GM21786 (cell line): ENCODE measurements around the gene MAP4K4.
"Not testable (repeated sequence)": the region's sequence is repeated elsewhere in the genome, so short reads cannot be mapped to it uniquely, and the experiment has no call there.

Source experiments
- ATAC-seq: cut with Tn5 transposase; IDR thresholded peaks from one replicate; pipeline ENCODE4 v1.9.1; 2021; ENCODE audit not compliant: unreplicated experiment

The MAP4K4 gene

DNA sequence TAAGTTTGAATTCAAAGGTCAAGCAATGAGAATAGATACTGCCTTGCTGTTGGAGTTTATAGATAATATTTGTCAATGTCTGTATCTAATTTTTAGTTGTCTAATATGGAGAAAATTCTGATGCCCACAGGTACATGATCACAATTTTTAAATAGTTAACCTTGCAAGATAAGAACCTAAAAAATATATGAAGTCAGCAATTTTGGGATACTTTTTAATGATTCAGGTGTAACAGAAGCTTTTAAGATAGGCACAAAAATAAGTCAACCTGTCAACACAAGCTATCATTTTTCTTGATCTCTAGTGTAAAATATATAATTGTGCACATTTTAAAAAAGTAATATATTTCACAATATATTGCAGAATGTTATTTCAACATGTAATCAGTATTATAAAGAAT is 201.8 kb downstream of the MAP4K4 start:
- no peak for ATAC-seq

DNA sequence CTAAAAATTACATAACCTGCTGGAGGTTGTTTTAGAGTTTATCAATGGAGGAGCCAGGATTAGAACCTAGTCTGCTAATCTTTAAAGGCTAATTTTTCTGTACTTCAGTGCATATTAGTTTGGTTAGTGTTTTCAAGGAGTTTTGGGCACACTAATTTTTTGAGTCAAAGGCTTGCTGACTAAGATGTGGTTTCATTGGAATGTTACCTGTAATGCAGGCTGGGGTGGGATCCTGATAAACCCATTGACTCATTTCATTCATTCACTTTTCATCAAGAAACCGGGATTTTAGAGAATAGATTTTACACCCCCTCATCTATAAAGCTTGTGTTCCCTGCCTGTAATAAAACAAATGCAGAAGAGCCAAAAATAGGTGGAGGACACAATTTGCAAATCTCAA is 202.4 kb downstream of the MAP4K4 start:
- ATAC-seq = no peak

DNA sequence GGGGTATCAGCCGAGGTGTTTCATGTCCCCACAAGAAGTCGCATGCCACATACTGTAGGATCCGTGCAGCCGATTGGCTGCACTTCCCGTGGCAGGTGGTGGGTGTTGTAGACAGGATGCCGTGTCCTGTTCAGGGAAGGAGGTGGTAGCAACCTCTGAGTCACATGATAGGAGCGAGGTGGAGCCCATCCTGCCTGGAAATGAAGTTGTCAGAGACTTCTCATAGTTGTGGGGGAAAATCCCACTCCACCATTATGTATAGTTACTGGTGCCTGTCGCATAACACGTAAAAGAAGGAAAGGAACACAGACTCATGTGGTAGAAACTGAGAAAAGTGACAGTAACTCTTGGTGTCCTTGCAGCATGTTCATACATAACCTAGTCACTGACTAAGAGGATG is 202.9 kb downstream of the MAP4K4 start:
- ATAC-seq = peak; percentile 95

DNA sequence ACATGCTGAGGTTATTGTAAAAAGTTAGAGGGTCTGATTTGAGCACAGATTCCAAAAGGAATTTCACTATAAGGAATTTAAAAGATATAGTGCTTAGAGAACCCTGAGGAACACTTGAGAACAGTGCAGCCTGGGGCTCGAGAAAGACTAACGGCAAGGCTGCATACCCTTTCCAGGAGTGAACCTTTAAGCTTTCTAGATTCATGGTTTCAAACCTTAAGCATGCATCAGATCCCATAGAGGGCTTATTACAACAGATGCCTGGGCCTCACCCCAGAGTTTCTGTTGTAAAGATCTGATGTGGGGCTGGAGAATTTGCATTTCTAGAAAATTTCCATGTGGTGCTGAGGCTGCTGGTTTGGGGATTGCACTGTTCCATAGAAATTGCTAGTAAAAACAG is 203.7 kb downstream of the MAP4K4 start:
- ATAC-seq = no peak

DNA sequence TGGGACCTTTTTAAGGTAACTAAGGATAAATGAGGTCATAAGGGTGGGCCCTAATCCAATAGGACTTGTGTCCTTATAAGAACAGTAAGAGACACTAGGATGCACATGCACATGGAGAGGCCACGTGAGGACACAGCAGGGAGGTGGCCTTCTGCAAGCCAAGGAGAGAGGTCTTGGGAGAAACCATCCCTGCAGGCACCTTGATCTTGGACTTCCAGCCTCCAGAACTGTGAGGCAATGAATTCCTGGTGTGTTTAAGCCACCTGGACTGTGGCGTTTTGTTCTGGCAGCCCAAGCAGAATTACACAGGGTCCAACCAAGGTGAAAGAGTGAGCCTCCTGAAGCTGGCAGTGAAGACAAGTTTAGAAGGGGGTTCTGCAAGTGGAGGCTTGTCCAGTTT is 204.7 kb downstream of the MAP4K4 start:
- ATAC-seq = no peak

DNA sequence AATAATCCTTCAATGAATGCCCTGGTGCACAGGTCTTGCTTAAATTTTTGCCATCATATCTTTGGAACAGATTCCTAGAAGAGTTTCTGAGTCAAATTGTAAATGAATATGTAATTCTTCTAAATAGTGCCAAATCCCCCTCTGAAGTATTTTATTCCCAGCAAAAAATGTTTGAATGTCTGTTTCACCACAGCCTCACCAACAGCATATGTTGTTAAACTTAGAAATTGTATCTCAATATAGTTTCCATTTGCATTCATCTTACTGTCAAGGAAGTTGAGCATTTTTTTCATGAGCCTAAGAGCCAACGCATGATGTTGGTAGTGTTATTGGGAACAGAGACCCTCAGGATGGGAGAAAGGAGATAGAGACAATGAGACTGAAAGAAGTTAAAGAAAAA is 207.4 kb downstream of the MAP4K4 start:
- no peak for ATAC-seq

DNA sequence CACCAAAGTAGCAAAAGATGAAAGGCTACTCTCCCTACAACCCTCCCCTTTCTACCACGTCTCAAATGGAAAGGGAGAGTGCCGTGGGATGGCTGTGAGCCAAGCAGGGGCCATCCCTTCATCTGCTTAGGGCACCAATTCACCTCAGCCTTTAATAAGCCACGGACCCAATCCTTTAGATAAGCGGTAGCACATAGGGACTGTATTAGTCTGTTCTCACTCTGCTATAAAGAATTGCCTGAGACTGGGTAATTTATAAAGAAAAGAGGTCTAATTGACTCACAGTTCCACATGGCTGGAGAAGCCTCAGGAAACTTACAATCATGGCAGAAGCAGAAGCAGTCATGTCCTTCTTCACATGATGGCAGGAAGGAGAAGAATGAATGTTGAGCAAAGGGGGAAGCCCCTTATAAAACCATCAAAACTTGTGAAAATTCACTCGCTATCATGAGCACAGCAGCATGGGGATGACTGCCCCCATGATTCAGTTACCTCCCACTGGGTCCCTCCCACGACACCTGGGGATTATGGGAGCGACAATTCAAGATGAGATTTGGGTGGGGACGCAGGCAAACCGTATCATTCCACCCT is 208.3 kb downstream of the MAP4K4 start:
- ATAC-seq = no peak

DNA sequence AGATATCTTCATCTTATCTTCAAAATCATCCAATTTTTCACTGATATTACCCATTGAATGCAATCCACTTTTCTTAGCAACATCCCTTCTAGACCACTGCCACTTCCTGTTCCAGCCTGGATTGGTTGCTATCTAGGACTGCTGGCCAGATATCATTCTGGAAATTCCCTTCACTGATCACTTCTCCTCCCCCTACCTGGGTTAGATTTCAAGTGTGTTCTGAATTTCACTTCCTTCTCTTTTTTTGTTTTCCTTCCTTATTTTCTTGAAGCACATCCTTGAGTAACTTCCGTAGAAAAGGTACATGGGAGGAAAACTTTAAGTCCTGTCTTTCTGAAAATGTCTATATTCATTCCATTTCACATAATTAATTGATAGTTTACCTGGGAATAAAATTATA is 212.3 kb downstream of the MAP4K4 start:
- no peak for ATAC-seq

DNA sequence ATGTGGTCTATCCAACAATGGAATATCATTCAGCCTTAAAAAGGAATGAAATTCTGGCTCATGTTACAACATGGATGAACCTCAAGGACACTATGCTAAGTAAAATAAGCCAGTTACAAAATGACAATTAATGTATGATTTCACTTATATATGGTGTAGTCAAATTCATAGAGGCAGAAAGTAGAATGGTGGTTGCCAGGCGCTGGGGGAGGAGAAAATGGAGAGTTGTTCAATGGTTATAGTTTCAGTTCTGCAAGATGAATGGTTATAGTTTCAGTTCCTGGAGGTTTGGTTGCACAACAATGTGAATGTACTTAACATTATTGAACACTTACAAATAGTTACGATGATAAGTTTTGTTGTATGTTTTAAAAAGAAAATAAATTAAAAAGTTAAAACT is 215.0 kb downstream of the MAP4K4 start:
- ATAC-seq = peak; percentile 93

DNA sequence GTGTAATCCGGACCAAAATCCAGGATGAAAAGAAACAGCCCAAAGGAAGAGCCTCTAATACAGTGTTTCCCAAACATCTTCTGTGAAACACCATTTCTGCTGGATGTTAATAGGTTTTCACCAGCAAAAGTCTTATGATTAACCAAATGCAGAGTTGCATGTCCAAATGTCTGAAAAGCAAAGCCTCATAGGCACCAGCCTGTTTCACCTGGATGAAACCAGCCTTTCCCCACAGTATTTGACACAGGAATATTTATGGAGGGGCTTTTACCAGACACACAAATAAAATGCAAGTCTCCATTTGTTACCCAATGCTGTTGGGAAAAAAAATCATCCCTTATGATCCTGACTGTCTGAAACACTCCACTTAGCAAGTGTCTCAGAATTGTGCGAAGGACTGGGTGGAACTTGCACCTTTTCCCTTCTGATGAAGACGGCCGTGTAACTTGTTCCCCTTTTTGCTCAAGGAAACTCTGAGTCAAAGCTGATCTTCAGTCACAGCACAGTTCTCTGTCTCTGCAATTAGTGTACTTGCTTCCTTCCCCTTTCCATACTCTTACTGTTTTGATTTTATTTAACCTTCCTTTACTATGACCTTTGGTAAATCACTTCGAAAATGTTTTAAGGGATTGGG is 223.9 kb downstream of the MAP4K4 start:
- no peak for ATAC-seq

DNA sequence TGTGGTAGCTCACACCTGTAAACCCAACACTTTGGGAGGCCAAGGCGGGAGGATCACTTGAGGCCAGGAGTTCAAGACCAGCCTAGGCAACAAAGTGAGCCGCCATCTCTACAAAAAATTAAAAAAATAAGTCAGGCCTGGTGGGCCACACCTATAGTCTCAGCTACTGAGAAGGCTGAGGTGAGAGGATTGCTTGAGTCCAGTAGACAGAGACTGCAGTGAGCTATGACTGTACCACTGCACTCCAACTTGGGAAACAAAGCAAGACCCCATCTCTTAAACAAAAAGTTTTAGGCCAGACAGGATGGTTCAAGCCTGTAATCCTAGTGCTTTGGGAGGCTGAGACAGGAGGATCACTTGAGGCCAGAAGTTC is 224.4 kb downstream of the MAP4K4 start:
- ATAC-seq = no peak

DNA sequence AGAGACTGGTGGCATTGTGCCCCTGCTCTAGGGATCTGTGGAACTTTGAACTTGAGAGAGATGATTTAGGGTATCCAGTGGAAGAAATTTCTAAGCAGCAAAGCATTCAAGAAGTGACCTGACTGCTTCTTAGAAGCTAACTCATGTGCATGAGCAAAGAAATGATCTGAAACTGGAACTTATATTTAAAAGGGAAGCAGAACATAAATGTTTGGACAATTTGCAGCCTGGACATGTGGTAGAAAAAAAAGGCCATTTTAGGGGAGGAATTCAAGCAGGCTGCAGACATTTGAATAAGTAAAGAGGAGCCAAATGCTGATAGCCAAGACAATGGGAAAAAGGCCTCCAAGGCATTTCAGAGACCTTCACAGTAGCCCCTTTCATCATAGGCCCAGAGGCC is 226.8 kb downstream of the MAP4K4 start:
- ATAC-seq = not testable (repeated sequence)

DNA sequence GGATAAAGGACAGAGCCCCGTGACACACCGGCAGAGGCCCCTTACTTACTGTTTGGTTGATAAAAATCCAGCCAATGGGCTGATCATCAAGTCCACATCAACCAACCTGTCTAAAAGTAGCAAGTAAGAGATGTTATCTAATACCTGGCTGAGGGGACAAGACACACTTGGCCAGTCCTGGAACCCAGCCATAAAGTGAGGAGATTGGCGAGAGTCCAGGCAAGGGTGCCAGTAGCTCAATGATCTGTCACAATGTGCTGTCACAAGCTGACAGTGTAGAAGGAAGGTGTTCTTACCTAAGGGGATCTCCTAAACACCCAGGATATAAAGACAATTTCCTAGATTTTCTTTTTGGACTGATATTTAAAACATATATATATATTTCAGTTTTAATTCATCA is 232.5 kb downstream of the MAP4K4 start:
- no peak for ATAC-seq

DNA sequence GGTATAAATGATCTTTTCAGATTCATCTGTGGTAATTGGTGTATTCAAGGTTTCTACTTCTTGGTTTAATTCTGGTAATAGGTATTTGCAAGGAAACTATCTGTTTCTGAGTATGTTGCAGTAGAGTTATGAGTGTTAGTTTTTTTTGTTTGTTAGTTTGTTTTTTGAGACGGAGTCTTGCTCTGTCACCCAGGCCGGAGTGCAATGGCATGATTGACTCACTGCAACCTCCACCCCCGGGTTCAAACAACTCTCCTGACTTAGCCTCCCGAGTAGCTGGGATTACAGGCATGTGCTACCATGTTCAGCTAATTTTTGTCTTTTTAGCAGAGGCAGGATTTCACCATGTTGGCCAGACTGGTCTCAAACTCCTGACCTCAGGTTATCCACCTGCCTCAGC is 233.3 kb downstream of the MAP4K4 start:
- ATAC-seq = no peak

DNA sequence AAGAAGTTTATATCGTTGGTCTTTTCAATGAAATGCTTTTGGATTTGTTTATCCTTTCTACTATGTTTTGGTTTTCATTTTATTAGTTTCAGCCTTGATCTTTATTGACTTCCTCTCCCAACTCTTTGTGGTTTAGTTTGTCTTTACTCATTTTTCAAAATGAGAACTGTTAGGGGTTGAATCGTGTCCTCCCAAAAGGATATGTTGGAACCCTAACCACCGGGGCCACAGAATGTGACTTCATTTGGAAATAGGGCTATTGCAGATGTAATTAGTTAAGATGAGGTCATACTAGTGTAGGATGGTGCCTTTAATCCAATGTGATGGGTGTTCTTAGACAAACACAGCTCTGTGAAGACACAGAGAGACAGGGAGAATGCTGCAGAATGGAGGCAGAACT is 233.9 kb downstream of the MAP4K4 start:
- no peak for ATAC-seq

DNA sequence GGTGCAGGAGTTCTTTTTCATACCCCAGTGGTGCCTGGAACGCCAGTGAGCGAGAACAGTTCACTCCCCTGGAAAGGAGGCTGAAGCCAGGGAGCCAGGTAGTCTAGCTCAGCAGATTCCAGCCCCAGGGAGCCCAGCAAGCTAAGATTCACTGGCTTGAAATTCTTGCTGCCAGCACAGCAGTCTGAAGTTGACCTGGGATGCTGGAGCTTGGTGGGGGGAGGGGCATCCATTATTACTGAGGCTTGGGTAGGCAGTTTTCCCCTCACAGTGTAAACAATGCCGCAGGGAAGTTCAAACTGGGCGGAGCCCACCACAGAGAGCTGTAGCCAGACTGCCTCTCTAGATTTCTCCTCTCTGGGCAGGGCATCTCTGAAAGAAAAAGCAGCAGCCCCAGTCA is 238.3 kb downstream of the MAP4K4 start:
- not testable (repeated sequence) for ATAC-seq

DNA sequence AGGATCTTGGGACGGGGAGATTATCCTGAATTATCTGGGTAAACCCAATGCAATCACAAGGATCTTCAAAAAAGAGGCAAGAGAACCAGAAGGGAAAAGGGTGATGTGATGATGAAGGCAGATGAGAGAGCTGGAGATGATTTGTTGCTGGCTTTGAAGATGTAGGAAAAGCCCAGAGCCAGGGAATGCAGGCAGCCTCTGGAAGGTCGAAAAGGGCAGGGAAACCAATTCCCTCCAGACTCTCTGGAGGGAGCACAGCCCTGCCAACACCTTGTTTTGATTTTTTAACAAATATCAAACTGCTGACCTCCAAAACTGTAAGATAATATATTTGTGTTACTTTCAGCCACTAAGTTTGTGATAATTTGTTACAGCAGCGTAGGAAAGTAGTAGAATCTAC is 245.3 kb downstream of the MAP4K4 start:
- no peak for ATAC-seq
